H1 (cell line): ENCODE results near the gene INHBB.

Source experiments
- BRCA1 ChIP-seq: IDR thresholded peaks from 2 replicates; pipeline ENCODE4 v1.6.1; 2012; ENCODE audit warnings: low read depth, low read length, improper control_type of control experiment
- POLR2A ChIP-seq, 2 experiments: IDR thresholded peaks; 1 replicate in 1 of 2; 2 replicates in 1 of 2; pipeline ENCODE4 v1.6.1; 2011; ENCODE audit warnings: low read depth in 2 of 2, low read length in 2 of 2, mild to moderate bottlenecking in 2 of 2; ENCODE audit errors: control extremely low read depth in 1 of 2
- POLR2AphosphoS5 ChIP-seq: IDR thresholded peaks from 2 replicates; pipeline ENCODE4 v1.6.1; 2011; ENCODE audit warnings: low read depth, low read length
- TAF1 ChIP-seq: IDR thresholded peaks from 2 replicates; pipeline ENCODE4 v1.6.1; 2011; ENCODE audit warnings: mild to moderate bottlenecking, low read depth, low read length
- TF ChIP-seq, protein P1 (sequence below): IDR thresholded peaks from 2 replicates; pipeline ENCODE4 v1.6.1; 2012; ENCODE audit warnings: low read length, inconsistent platforms
- TF ChIP-seq, protein P2 (sequence below): IDR thresholded peaks from 2 replicates; pipeline ENCODE4 v1.6.1; 2012; ENCODE audit warnings: inconsistent platforms
- TF ChIP-seq, protein P3 (sequence below), 3 experiments: IDR thresholded peaks; 1 replicate in 2 of 3; 2 replicates in 1 of 3; pipeline versions ENCODE4 v1.5.1 to v1.6.1; 2011; ENCODE audit warnings: low read length in 3 of 3, mild to moderate bottlenecking in 3 of 3, inconsistent platforms in 2 of 3, low read depth in 1 of 3, moderate library complexity in 1 of 3; ENCODE audit not compliant: insufficient read depth in 1 of 3; ENCODE audit errors: control extremely low read depth in 1 of 3

DNA sequence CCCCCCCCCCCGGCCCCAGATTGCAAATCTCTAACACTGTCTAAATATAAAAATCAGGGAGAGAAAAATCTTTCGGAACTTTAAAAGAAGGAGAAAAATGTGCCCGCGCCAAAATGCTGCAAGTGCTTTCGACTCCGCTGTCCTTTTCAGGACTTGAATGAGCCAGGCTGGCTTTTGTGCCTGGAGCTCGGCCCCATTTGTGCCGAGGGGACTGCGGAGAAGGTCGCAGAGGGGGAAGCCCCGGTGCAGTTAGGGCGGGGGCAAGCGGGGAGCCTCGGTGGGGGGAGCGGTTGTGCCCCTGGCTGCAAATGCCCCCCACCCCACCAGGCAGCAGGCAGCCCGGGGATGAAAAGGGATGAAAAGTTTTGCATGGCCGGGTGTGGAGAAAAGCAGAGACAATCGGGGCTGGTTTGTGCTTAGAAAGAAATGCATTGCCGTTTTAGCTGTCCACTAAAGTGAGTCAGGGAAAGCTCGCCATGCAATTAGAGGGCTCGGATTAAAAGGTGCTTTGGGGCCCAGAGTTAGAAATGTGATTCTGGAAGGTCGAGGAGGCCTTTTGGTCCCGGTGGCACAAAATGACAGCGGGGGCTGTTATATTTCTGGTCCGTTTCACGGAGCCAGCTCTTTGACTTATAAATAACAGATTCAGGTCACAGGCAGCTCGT, 1.6 kb downstream of the INHBB start:
- TF ChIP-seq, protein P1, sequence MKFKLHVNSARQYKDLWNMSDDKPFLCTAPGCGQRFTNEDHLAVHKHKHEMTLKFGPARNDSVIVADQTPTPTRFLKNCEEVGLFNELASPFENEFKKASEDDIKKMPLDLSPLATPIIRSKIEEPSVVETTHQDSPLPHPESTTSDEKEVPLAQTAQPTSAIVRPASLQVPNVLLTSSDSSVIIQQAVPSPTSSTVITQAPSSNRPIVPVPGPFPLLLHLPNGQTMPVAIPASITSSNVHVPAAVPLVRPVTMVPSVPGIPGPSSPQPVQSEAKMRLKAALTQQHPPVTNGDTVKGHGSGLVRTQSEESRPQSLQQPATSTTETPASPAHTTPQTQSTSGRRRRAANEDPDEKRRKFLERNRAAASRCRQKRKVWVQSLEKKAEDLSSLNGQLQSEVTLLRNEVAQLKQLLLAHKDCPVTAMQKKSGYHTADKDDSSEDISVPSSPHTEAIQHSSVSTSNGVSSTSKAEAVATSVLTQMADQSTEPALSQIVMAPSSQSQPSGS, result no peak
- TF ChIP-seq, protein P2, sequence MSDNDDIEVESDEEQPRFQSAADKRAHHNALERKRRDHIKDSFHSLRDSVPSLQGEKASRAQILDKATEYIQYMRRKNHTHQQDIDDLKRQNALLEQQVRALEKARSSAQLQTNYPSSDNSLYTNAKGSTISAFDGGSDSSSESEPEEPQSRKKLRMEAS, result no peak
- TF ChIP-seq POLR2A (IDR thresholded peaks at IDR 0.05; ENCODE audit: control extremely low read depth in 1 of 2, low read depth in 2 of 2, low read length in 2 of 2) (no peak), TAF1 (no peak), BRCA1 (no peak), POLR2AphosphoS5 (no peak)
- TF ChIP-seq, protein P3, sequence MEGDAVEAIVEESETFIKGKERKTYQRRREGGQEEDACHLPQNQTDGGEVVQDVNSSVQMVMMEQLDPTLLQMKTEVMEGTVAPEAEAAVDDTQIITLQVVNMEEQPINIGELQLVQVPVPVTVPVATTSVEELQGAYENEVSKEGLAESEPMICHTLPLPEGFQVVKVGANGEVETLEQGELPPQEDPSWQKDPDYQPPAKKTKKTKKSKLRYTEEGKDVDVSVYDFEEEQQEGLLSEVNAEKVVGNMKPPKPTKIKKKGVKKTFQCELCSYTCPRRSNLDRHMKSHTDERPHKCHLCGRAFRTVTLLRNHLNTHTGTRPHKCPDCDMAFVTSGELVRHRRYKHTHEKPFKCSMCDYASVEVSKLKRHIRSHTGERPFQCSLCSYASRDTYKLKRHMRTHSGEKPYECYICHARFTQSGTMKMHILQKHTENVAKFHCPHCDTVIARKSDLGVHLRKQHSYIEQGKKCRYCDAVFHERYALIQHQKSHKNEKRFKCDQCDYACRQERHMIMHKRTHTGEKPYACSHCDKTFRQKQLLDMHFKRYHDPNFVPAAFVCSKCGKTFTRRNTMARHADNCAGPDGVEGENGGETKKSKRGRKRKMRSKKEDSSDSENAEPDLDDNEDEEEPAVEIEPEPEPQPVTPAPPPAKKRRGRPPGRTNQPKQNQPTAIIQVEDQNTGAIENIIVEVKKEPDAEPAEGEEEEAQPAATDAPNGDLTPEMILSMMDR (IDR thresholded peaks at IDR 0.05; ENCODE audit: control extremely low read depth in 1 of 3, insufficient read depth in 1 of 3, low read depth in 1 of 3, low read length in 3 of 3), result no peak
